NCI-H1417 (cell line): ENCODE measurements around the gene PLEKHA5.
"Not testable (repeated sequence)": the region's sequence is repeated elsewhere in the genome, so short reads cannot be mapped to it uniquely, and the experiment has no call there.

Experiments used
- DNase-seq, 3 experiments: peaks; one replicate each; lab custom pipeline; 2025; lab: John Stamatoyannopoulos, UW

Gene PLEKHA5

DNA sequence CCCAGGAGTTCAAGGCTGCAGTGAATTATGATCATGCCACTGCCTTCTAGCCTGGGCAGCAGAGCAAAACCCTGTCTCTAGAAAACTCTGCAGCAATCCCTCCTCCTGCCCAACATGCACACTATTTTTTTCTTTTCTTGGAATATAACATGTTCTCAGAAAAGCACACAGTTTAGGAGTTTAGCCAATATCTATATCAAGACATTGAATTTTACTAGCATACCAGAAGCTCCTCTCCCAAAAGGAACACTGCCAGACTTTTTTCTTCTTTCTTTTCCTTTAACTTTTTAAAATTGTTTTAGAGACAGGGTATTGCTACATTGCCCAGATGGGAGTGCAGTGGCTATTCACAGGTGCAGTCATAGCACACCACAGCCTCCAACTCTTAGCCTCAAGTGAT, 202.7 kb downstream of the PLEKHA5 start:
- no peak for DNase-seq

DNA sequence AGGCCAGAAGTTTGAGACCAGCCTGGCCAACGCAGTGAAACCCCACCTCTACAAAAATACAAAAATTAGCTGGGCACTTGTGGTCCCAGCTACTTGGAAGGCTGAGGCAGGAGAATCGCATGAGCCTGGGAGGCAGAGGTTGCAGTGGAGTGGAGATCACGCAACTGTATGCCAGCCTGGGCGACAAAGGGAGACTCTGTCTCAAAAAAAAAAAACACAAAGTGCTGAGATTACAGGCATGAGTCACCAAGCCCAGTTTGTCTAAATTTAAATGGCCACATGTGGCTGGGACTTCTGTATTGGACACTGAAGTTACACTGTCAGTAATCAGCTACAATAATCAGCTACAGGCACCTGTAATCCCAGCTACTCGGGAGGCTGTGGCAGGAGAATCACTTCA, 208.9 kb downstream of the PLEKHA5 start:
- DNase-seq: no peak

DNA sequence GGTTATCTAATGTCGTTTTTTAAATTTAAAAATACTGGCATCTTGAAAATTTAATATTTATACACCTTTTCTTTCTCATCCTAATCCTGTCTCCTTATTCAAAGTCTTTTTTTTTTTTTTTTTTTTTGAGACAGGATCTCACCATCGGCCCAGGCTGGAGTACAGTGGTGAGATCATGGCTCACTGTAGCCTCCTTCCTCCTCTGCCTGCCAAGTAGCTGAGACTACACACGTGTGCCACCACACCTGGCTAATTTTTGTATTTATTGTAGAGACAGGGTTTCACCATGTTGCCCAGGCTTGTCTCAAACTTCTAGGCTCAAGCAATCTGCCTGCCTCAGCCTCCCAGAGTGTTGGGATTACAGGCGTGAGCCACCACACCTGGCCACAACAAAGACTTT, 221.3 kb downstream of the PLEKHA5 start:
- not testable (repeated sequence) for DNase-seq

DNA sequence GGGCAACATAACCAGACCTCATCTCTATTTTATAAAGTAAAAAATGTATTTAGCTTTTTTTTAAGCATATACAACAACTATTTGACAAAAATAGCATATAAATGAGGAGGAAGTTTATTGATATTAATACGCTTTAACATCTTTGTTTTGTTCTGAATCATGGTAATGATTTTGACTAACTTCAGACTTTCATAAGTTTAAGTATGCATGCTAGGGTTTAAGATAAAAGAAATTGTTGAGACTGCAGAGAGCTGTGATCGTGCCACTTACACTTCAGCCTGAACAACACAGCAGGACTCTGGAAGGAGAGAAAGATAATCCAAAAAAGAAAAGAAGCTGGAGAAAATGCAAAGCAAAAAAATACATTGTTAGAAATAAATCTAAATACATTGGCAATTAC, 221.8 kb downstream of the PLEKHA5 start:
- no peak for DNase-seq

DNA sequence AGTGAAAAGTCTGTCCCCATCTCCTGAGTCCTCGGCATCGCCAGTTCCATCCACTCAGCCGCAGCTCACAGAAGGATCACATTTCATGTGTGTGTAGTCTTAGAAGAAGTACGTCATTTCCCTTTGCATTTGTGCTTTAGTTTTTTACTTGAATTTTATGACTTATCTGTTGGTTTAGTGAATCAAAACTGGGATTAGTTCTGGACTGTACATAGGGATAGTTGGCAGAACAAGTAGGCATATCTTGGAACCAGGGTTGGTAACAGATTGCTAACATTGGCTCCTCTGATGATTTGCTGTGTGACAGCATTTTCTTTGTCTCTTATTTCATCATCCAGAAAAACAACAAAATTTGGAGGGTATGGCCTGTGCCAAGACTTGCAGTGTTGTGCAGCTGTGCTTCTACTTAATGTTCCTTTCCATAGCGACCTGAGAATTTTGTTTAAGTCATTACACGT, 240.2 kb downstream of the PLEKHA5 start:
- DNase-seq: no peak

DNA sequence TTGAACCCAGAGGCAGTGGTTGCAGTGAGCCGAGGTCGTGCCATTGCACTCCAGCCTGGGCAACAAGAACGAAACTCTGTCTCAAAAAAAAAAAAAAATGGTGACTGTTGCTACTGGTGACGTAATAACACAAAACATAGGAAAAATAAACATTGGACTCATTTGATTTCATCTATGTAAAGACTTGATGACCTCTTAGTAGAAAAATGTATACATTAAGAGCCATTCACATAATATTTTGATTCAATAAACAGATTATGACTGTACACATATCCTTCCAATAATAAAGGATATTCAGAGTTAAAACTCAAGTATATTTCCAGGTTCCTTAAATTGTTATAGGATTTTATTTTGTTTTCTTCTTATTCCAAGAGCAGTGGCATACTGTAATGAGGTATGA, 244.1 kb downstream of the PLEKHA5 start:
- no peak for DNase-seq

DNA sequence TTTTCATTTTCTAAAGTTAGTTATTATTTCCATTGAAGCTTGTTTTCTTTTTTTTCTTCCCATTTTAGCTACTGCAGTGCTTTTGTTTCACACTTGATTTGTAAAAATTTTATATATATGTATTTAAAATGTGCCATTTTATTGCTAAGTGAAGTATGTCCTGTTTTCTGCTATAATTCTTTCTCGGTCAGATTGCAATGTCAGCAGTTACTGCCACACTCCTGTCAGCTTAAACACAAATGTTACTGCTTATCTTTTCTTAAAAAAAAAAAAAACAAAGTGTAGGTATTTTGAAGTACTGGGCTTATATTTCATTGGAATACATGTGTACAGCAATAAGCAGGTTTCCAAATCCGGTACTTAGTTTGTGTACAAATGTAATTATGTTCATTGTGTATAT, 246.4 kb downstream of the PLEKHA5 start:
- DNase-seq: no peak

DNA sequence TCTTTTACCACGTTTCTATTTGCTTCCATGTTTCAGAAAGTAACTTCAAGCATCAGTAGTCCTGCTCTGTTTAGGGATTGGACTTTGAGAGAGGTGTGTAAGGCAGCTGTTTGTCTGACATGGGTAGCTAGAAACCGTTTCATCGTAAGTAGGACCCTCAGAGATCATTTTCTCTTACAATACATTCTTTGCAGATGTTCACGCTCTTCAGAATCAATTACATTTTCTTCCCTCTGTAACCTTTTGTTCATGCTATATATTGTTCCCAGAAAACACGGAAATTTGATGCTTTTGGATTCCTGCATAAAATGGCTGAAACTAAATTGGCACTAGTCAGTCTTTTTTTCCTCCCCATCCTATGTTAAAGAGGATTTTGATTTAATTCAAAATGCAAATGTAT, 247.2 kb downstream of the PLEKHA5 start:
- DNase-seq: no peak

DNA sequence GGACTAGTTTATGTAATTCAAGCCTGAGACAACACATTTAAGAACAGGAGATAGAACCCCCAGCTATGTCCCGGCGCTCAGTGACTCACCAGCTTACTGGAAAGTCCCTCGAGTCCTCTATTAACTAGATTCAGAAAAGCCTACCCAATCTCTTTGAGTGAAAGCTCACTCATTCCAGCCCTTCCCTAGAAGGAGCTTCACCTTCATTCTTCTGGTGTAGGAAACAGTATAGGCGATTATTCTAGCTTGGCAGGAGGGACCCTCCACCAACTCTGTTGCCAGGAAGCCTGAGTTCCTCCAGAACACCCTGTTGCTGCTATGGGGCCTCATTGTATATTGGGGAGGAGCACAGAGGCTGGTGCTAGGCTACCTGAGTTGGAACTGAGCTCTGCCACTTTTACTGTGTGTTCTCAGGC, 252.6 kb downstream of the PLEKHA5 start:
- DNase-seq: no peak

DNA sequence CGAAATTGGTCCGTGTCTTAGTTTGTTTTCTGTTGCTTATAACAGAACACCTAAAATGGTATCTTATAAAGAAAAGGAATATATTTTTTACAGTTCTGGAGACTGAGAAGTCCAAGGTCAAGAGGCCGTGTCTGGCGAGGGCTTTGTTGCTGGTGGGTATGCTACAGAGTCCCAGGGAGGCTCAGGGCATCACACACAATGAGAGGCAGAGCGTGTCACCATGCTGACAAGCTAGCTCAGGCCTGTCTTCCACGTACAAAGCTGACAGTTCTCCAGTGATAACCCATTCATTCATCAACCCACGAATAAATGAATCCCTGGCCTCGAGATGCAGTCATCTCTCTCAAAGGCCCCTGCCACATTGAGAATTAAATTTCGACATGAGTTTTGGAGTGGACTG, 253.0 kb downstream of the PLEKHA5 start:
- DNase-seq: no peak

DNA sequence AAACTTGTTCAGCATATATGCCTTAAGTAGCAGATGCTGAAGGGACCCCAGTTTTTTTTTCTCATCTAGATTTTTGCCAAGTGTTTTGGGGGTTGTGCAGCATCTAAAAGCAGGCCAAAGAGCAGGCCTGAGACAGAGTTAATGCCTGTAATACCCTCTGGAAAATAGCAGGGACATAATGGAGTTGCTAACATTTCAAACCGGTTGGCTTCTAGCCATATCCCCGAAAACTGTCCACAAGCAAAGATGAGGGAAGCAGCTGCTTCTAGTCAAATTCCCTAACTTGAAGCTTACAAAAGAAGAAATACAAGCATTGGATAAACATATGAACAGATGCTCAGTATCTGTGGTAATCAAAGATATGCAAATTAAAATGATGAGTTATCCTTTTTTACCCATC, 257.6 kb downstream of the PLEKHA5 start:
- DNase-seq: no peak

DNA sequence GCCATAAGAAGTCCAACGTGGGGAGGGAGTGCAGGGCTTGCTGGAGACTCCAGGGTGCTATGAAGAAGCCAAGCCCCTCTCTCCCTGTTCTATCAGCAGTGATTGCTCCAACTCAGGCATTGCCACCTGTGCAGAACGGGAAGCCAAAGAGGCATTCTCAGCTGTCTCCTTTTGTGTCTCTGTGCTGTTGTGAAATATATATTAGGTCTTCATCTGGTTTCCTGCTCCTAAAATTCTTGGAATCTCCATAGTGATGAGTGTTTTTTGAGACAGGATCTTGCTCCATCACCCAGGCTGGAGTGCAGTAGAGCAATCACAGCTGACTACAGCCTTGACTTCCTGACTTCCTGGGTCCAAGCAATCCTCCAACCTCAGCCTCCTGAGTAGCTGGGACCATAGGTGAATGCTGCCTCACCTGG, 258.6 kb downstream of the PLEKHA5 start:
- DNase-seq: no peak

DNA sequence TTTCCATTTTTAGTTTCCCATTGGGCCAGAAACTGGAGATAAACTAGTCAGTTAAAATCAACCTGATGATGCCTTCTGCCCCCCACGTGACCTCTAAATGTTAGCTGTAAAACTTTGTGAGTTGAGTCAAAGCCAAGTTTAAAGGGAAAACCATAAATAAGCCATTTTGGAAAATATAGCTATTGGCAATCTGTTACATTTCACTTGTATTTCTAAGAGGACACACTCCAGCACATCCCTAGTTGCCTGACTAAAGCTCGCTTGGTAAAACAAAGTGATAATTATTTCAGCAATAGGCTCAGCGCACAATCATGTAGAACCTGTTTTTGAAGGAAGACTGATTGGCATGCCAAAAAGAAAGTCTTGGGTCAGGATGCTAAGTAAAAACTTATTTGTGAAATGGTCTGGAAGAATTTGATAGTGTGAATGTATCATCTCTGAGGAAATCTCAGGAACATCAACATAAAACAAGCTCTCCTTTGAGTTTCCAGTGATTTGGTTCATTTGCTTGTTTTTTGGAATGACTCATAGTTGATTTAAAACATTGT, 260.6 kb downstream of the PLEKHA5 start:
- DNase-seq: no peak

DNA sequence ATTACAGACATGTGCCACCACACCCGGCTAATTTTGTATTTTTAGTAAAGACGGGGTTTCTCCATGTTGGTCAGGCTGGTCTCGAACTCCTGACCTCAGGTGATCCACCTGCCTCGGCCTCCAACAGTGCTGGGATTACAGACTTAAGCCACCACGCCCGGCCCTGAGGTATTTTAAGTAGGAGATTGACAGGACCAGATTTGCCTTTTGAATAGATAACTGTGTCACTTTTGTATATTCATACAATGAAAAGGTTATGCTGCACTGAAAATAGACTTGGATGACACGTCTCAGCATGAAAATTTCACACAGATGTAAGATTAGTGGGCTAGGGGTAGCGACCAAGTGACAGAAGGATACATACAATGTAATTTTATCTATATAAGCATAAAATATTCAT, 263.1 kb downstream of the PLEKHA5 start:
- DNase-seq: not testable (repeated sequence)

DNA sequence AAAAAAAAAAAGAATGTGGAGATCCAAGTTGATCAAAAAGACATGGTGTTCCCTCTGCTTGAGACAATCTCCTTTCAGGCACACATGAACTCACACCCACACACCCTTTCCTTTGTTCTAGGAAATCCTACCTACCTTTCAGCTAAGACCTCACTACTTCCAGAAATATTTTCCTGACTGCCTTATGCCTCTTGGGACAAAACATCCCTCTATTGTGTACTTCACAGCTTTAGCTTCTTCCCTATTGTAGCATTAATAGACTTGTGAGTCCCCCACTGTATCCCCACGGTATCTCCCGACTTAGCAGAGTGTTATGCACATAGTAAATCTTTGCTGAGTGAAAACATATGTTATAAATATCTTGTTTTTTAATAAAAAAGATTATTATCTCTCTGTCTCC, 264.9 kb downstream of the PLEKHA5 start:
- no peak for DNase-seq

DNA sequence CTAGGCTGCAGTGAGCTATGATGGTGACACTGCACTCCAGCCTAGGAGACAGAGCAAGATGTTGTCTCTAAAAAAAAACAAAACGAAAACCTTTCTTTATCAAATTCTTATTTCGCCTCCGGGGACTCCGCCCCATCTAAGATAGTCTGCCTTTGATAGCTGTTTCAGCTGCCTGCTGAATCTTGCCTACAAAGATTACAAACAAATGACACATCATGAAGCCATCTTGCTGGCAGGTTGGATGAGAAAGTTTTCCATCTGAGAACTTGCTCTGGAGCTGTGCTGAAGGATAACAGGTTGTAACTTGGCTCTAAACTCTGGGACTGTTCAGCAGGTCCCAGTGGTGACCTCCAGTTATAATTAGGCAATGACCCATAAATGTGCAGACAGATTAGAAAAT, 268.0 kb downstream of the PLEKHA5 start:
- DNase-seq: no peak

DNA sequence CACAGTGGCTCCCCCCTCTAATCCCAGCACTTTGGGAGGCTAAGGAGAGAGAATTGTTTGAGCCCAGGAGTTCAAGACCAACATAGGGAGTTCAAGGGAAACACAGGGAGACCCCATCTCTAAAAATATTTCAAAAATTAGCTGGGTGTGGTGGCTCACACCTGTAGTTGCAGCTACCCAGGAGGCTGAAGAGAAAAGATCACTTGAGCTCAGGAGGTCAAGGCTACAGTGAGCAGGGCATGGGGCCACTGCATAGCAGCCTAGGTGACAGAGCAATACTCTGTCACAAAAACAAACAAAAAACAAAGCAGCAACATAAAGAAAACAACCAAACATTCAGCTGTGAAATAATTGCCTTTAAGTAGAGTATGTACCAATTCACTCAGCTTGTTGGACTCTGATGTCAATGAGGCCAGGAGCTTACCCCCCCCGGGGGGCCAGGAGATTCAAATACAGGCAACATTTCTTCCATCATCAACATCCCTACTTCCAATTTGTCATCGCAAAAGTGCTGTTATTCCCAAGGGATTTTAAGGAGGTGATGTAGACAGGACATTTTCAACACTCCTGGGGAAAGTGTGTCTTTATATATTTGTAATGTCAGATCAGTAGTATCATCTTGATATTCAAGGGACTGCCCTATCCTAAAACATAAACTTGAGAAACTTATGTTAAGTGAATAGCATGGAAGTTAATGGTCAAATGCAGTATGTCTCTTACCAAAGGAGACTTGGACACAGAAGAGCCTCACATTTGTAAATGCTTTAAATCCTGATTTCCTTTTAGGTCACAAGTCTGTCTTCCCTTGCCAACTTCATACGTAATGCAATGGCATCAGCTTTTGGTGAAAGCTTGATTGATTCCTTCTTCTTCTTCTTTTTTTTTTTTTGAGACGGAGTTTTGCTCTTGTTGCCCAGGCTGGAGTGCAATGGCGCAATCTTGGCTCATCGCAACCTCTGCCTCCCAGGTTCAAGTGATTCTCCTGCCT, 269.1 kb downstream of the PLEKHA5 start:
- DNase-seq: peak in 1 of 3 experiments; percentile 9

DNA sequence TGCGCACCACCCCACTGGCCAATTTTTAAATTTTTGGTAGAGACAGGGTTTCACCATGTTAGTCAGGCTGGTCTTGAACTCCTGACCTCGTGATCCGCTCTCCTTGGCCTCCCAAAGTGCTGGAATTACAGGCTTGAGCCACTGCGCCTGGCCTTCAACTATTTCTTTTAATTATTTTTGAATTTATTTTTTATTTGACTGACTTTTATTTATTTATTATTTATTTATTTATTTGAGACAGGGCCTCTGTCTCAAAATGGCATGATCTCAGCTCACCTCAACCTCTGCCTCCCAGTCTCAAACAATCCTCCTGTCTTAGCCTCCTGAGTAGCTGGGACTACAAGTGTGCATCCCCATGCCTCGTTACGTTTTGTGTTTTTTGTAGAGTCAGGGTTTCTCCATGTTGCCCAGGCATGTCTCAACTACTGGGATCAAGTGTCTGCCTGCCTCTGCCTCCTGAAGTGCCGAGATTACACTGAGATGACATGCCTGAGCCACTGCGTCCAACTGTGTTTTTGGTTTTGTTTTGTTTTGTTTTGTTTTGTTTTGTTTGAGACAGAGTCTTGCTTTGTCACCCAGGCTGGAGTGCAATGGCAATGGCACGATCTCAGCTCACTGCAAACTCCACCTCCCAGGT, 271.2 kb downstream of the PLEKHA5 start:
- not testable (repeated sequence) for DNase-seq

DNA sequence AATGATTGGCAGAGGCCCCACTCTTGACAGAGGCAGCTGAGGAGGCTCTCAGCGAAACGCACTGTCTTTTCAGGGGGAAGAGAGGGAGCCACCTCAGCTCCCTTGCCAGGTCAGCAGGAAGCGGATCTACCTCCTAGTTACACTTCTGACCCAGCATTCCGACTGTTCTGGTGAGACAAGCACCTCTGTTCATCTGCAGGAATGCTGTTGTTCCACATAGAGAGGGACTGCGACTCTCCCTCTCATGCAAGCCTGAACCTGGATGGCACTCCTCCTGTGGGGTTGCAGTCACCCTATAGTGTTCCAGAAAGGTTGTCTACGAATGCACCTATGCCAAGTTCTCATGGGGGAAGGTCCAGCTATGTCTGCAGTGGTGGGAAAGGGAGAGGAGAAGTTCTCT, 272.7 kb downstream of the PLEKHA5 start:
- no peak for DNase-seq

DNA sequence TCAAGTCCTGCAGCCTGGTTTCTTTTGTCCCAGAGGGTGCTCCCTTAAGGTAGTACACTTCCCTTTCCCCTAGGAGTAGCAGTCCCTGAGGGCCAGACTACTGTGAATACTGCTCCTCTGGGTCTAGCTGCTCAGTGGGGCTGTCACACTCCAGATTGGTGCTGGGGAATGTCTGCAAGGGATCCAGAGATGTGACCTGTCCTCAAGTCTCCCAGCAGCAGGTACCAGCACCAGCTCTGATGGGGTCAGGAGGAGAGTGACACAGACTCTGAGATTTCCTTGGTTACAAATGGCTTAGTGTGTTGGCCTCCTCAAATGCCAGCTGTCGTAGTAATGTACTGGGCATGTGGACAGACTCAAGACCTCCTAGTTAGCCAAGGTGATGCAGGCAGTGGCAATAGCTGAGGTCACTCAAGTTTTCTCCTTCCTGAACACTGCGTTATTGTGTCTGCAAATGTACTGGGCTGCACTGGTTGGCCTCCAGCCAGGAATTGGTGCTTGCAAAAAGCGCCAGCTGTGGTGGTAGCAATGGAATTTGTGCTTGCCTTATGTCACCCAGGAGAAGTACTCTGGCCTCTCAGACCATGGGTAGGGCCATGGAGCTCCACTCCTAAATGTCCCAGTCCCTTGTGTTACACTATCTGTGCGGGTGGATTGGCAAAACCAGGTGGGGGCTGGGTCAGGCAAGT, 273.4 kb downstream of the PLEKHA5 start:
- DNase-seq: no peak

DNA sequence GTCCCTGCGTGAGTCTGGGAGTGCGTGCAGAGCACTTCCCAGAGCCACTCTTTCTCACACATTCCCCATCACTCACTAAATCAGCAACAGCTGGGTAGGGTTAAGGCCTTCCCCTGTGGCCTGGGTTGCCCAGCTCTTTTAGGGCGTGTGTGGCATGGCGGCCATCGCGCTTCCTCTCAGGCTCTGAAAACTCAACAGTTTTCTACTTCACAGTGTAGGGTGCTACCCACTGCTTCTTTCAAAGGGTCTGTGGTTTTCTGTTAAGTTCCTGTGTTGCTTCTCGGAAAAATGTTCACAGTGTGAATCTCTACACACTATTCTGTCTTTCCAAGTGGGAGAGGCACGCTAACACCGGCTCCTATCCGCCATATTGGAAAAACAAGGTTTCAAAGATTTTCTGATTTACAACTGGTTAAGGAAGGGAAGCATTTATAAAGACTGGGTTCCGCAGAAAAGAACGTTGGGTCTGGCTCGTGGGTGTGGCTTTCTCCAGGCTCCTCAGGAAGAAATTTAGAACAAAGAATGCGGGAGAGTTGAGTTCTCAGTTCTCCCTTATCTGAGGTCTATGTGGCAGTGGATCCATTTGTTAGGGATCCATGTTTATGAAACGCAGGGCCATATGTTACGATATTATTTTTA, 274.8 kb downstream of the PLEKHA5 start:
- DNase-seq: no peak

DNA sequence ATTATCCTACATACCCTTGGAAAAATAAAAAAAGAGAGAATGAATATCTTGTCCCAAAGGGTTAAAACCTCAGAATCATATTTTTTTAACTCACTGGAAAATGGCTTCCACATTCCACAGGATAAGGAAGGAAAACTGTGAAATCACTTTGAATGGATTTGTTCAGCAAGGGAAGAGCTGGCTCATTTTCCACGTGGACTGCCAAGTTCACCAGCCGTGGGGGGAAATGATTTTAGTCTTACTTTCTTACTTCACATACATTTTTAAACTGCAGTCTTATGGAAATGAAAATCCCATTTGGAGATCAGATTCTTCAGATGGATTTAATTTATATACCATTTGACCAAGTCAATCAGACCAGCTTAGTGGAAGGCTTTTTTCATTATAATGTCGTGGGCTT, 279.8 kb downstream of the PLEKHA5 start:
- no peak for DNase-seq
